NCI-H526 (cell line): Measurements from ENCODE around the gene GABBR1.
"Not testable (repeated sequence)": the region's sequence is repeated elsewhere in the genome, so short reads cannot be mapped to it uniquely, and the experiment has no call there.

Experiments used
- DNase-seq, 2 experiments: peaks; one replicate each; lab custom pipeline; 2025; lab: John Stamatoyannopoulos, UW

GABBR1 gene

DNA sequence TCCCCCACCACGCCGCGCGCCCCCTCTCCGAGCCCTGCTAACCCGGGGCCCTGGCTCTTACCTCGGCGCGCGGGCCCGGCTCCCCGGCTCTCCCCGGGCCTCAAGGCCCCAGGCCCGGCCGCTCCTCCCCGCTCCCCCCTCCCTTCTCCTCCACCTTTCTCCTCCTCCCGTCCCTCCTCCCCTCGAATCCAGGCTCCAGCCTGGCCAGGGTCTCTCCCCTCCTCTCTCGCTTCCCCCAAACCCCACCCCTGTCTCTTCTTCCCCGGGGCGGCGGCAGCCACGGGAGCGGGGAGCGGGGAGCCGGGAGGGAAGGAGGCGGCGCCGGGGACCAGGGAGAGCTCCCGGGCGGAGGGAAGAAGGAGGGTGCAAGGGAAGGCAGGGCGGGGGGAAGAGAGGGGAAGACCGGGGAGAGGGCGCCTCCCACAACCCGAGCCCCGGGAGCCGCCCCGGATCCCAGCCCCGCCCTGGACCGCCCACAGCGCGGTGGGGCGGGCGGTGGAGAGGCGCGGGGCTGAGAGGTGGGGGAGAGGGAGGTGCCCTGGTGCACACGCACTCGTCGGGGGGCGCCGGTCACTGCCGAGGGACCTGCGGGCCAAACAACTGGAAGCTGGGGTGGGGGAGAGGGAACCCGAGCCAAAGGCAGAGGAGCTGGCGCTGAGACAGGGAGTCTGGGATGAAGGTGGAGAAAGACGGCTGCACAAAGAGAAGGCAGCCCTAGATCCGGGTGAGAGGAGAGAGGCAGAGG is at the start of gene GABBR1:
Gene GABBR1 (minus strand): TSS at position 395 of the 745 bp plus-strand sequence. CDS start 798 bp downstream, outside the sequence.
- peak; percentile 73 to 88 for DNase-seq

DNA sequence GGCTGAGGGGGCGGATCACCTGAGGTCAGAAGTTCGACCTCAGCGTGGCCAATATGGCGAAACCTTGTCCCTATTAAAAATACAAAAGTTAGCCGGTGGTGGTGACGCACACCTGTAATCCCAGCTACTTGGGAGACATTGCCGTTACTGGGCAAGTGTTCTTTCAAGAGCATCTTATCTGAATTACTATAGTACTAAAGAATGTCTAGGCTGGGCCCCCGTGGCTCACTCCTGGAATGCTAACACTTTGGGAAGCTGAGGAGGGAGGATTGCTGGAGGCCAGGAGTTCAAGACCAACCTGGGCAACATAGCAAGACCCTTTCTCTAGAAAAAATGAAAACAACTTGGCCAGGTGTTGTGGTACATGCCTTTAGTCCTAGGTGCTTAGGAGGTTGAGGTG is 48.8 kb upstream of the GABBR1 start:
- no peak for DNase-seq

DNA sequence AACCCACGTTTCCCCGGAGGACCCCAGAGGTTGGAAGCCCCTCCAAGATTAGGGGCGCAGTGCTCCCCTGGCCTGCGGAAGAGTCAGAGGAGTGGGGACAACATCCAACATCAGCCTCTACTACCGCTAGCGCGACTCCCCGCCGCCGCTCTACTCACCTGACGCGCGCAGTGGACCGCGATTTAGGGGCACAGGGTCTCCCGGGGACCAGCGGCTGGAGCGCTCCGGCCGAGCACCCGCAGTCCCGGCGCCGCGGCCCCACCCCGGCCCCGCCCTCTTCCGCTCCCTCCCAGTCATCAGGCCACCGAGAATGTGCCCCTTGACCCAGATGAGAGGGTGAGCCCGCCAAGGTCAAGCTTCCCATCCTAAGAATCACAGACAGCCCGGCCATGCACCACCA is 47.9 kb upstream of the GABBR1 start, which contains the start of gene ZFP57:
Gene ZFP57 (minus strand): TSS at position 249 of the 400 bp plus-strand sequence. CDS start 4,149 bp downstream, outside the sequence.
- DNase-seq = no peak

DNA sequence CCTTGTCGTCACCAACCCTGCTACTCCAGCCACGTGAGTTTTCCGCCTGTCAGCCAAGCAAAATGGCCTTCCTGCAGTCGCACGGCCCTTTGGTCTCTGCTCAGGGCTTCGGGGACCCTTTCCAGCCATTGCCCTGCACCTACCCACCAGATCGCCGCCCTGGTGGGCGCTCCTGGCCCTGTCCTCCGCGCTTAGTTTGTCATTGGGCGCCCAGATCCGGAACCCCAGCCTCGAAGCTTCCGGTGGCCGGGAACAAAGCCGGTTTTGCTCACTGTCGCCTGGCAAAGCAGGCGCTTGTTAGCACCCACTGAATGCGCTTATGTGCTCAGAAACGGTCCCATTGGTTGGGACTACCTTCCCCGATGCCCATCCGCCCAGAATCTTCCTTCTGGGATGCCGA is 47.4 kb upstream of the GABBR1 start:
- no peak for DNase-seq

- no peak for DNase-seq
These were observed 47.0 kb upstream of the GABBR1 start for GRCh38 chr6:29679962-29680361.

DNA sequence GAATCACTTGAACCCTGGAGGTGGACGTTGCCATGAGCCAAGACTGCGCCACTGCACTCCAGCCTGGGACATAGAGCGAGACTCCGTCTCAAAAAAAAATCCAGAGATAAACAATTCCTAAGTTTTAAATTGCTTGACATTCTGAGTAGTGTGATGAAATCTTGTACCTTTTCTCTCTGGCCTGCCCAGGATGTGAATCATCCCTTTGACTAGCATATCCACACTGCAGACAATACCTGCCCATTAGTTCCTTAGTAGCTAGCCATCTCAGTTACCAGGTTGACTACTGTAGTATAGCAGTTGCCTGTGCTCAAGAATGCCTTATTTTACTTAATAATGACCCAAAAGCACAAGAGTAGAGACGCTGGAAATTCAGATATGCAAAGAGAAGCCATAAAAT is 45.1 kb upstream of the GABBR1 start:
- DNase-seq = no peak

DNA sequence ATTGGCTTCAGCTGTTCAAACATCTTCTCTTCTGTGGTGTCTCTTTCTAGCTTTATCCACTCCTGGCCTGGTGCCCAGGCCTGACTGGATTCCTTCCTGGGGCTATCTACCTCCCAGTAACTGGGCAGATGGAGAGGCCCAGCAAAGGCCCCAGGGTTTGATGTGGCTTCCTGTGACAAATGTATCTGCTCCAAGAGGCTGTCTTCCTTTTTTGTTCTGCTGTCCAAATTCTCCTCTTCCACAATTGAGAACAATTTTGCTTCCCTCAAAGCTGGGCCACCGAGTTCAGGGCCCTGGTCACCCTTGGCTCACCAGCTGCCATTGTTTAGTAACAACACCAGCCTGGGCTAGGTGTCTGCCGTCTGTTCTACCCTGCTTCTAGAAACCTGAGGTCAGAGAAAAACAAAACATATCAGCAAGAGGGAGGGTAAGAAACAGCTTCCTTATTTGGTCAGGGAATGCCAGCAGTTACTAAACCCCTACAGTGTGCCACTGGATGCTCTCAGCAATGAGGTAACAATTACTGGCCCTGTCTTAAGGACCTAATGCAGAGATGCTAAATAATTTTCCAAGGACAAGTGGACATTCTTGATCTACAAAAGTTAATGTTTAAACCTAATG is 44.1 kb upstream of the GABBR1 start:
- DNase-seq = no peak

DNA sequence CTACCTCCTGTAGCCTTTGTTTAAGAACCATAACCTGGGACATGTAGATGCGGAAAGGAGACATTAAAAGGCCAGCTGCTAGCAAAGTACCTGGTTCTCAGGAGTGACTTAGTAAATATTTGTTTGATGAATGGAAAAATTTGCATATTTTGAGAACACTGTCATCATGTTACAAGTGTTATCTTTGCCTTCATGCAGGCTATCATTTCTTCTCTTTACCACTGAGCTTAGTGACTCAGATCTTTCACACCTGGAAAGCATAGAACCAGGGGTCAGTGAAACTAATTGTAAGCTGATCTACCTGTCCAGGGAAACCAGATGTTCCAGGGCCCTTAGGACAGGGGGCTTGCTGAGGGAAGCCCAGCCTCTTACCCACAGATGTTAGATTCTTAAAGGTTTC is 42.6 kb upstream of the GABBR1 start:
- DNase-seq = peak; percentile 51 to 67

GRCh38 chr6:29674008-29674407 is 41.0 kb upstream of the GABBR1 start:
- DNase-seq = no peak

DNA sequence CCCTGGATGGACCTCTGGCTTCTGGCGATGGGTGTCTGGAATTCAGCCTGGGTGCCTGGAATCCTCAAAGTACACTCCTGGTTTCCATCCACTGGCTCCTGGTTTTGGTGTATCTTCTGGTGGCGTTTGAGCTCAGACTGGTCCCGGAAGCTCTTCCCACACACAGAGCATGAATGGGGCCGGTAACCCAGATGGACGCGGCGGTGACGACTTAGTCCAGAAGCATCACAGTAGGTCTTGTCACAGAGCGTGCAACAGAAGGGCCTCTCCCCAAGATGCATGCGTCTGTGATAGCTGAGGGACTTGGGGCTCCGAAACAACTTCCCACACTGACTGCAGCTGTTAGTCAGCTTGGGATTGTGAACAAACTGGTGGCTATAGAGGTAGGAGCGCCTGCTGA is 40.2 kb upstream of the GABBR1 start:
- no peak for DNase-seq

- not testable (repeated sequence) for DNase-seq
These were observed 39.1 kb upstream of the GABBR1 start for GRCh38 chr6:29672116-29672515.

GRCh38 chr6:29671026-29671425 is 38.0 kb upstream of the GABBR1 start:
- DNase-seq = no peak

DNA sequence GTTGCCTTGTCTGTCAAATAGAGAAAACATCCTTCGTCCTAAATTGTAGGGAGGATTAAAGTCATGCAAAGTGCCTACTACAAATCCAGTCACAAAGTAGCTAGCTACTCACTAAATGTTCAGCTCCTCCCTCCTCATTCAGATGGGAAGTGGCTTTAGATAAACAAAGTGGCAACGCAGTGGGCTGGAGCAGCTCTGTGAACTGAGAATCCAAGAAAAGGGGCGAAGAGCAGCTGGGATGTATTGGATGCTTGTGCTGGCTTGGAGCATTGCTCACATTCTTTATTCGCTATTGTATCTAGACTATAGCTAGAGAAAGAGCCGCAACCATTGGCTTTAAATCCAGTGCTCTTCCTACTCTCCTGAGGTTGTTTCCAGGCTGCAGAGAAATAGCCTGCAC is 34.2 kb upstream of the GABBR1 start:
- no peak for DNase-seq

DNA sequence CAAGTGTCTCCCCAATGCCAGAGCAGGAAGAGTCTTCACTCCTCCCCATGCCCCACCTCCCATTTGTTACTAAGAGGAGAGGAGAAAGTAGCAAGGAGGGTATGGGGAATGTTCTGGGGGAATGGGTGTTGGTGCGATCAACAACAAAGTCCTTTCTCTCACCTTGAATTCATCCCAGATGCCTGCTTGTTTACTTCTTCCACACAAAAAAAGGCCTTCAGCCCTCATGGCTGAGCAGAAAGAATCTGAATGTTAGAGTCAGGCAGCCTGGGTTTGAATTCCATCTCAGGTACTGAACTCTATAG is 33.8 kb upstream of the GABBR1 start:
- DNase-seq = no peak

- no peak for DNase-seq
These were observed 33.2 kb upstream of the GABBR1 start for GRCh38 chr6:29665942-29666825.

DNA sequence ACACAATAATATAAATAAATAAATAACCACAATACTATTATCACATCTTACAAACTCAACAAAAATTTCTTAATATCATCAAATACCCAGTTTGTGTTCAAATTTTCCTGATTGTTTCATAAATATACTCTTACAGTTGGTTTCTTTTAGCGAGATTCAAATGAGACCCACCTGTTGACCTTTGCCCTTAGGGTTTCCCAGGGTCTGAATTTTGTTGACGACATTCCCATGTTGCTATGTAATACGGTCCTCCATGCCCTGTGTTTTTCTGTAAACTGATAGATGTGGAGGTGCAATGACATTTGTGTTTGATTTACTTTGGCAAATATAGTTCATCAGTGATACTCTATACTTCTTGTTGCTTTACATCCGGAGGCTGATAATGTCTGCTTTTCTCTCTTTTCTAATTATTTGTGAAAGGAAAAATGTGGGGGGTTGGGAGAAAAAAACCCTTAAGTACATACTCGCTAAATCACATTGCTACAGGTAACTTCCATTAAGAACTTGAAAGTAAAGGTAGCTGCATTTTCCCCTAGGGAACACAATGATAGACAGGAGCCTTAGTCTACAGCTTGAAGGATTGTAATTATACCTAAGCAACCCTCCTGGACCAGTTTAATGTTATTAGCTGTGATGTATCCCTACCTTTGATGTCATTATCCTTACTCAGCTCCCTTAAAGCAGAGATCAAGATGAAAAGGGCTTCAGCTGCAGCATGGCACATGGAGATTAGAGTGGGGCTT is 30.5 kb upstream of the GABBR1 start:
- DNase-seq = no peak

DNA sequence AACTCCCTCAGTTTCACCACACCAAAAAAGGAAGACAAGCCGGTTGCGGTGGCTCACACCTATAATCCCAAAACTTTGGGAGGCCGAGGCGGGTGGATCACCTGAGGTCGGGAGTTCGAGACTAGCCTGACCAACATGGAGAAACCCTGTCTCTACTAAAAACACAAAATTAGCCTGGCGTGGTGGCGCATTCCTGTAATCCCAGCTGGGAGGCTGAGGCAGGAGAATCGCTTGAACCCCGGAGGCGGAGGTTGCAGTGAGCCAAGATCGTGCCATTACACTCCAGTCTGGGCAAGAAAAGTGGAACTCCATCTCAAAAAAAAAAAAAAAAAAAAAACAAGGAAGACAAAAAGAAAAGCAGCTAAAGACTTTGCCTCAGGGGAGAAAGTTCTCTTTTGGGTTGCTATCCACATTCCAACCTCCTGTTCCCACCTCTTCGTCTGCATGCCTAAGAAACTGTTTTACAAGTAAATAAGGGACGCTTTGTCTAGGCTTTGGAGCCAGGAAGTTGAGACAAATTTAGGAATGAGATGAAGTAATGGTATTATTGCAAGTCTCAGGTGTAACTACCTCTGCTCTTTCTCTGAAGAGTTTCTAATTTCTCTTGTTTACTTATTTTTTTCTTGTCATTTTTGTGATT is 28.6 kb upstream of the GABBR1 start:
- DNase-seq = not testable (repeated sequence)

DNA sequence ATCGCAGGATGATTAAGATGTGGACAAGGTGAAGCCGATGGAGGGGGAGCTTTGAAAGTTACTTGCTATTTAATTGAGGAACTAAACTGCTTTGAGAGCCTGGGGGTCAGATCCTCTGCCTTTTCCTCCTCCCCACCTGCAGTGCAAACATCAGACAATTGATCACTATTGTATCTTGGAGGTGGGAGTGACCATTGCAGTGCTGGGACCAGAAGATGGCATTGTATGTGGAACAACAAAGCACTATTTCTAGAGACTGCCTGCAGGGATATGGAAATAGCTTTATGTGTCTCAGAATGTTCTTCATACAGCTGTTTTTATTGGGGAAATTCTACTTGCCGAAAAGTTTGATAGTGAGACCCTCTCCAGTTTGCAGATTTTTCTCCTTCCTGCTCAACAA is 28.1 kb upstream of the GABBR1 start:
- DNase-seq = no peak

- no peak for DNase-seq
These were observed 23.8 kb upstream of the GABBR1 start, which contains the start of gene MOG for GRCh38 chr6:29656798-29657197. MOG (plus strand) TSS chr6:29657092; CDS start chr6:29657210, 118 bp downstream.

- no peak for DNase-seq
These were observed 23.2 kb upstream of the GABBR1 start for GRCh38 chr6:29656157-29656556.

DNA sequence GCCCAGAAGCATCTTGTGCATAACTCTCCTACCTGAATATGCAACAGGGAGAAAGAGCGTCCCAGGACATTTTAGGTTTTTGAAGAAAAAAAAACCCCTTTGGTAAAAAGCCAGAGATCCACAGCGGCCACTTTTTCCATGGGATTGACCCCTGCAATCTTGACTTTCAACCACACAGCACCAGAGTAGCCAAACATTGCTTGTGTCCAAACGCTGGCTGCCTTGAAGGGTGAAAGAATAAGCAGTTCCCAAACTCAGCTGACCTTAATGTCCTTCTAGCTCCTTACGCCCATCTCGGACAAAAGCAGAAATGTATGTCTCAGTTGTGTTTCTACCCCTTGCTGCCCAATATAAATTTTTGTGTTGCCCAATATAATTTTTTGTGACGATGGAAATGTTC is 22.7 kb upstream of the GABBR1 start:
- no peak for DNase-seq
